Erythroblast (primary cell): ENCODE measurements around the gene MYCBP2.

Experiments
- GATA1 ChIP-seq: IDR thresholded peaks from 2 replicates; pipeline ENCODE4 v1.6.1; 2011; ENCODE audit warnings: low read depth, mild to moderate bottlenecking, control low read depth, low read length, moderate library complexity
- POLR2A ChIP-seq: IDR thresholded peaks from 2 replicates; pipeline ENCODE4 v1.6.1; 2011; ENCODE audit warnings: mild to moderate bottlenecking, low read length

- TF ChIP-seq POLR2A (no peak), GATA1 (no peak)
Observed at GRCh38 chr13:77143431-77143830, 183.5 kb downstream of the MYCBP2 start.
